ENCODE measurements around the gene CASQ1. TPM values are rescaled to one million over a fixed set of nuclear protein-coding genes. Genes with fewer than 3 reads are reported as not detected.

The CASQ1 gene
- total RNA-seq, 1 donor from 2014 or later: 0.39 TPM

GRCh38 chr1:160168609-160169369 lies 21.6 kb upstream of the CASQ1 start:
- DNase-seq (ENCODE audit: low spot score): no peak

GRCh38 chr1:160169553-160170399 lies 20.6 kb upstream of the CASQ1 start:
- no peak for DNase-seq (ENCODE audit: low spot score)

- DNase-seq (ENCODE audit: low spot score): no peak
These were observed 19.0 kb upstream of the CASQ1 start for GRCh38 chr1:160171354-160171753.

GRCh38 chr1:160171980-160172379 lies 18.4 kb upstream of the CASQ1 start:
- no peak for DNase-seq (ENCODE audit: low spot score)

GRCh38 chr1:160177231-160177630 lies 13.1 kb upstream of the CASQ1 start:
- no peak for DNase-seq (ENCODE audit: low spot score)

- no peak for DNase-seq (ENCODE audit: low spot score)
These were observed 12.7 kb upstream of the CASQ1 start for GRCh38 chr1:160177667-160178066.

- DNase-seq (ENCODE audit: low spot score): no peak
These were observed 11.6 kb upstream of the CASQ1 start for GRCh38 chr1:160178731-160179130.

GRCh38 chr1:160179336-160179735 lies 11.0 kb upstream of the CASQ1 start:
- DNase-seq (ENCODE audit: low spot score): no peak

- DNase-seq (ENCODE audit: low spot score): no peak
These were observed 4.1 kb upstream of the CASQ1 start for GRCh38 chr1:160186246-160186645.

- DNase-seq (ENCODE audit: low spot score): no peak
These were observed 3.6 kb upstream of the CASQ1 start for GRCh38 chr1:160186729-160187128.

- no peak for DNase-seq (ENCODE audit: low spot score)
These were observed 3.0 kb upstream of the CASQ1 start for GRCh38 chr1:160187407-160187806.

GRCh38 chr1:160188341-160188740 lies 2.0 kb upstream of the CASQ1 start:
- DNase-seq (ENCODE audit: low spot score): no peak

- no peak for DNase-seq (ENCODE audit: low spot score)
These were observed 1.4 kb downstream of the CASQ1 start for GRCh38 chr1:160191756-160192155.

- no peak for DNase-seq (ENCODE audit: low spot score)
These were observed 1.9 kb downstream of the CASQ1 start for GRCh38 chr1:160192234-160192633.

GRCh38 chr1:160193091-160193819 lies 2.9 kb downstream of the CASQ1 start:
- peak; percentile 94 for DNase-seq (ENCODE audit: low spot score)

GRCh38 chr1:160193832-160194736 lies 3.7 kb downstream of the CASQ1 start:
- no peak for DNase-seq (ENCODE audit: low spot score)

- no peak for DNase-seq (ENCODE audit: low spot score)
These were observed 4.3 kb downstream of the CASQ1 start for GRCh38 chr1:160194737-160195059.

- no peak for DNase-seq (ENCODE audit: low spot score)
These were observed 5.8 kb downstream of the CASQ1 start for GRCh38 chr1:160196143-160196542.

GRCh38 chr1:160197231-160197630 lies 6.9 kb downstream of the CASQ1 start:
- no peak for DNase-seq (ENCODE audit: low spot score)

GRCh38 chr1:160200786-160201185 lies 10.4 kb downstream of the CASQ1 start:
- no peak for DNase-seq (ENCODE audit: low spot score)
